Measurements from ENCODE around the gene SFT2D3. TPM values are rescaled to one million over a fixed set of nuclear protein-coding genes. Genes with fewer than 3 reads are reported as not detected.

SFT2D3 gene
- total RNA-seq, 1 donor from 2014 or later = 4.9 TPM

DNA sequence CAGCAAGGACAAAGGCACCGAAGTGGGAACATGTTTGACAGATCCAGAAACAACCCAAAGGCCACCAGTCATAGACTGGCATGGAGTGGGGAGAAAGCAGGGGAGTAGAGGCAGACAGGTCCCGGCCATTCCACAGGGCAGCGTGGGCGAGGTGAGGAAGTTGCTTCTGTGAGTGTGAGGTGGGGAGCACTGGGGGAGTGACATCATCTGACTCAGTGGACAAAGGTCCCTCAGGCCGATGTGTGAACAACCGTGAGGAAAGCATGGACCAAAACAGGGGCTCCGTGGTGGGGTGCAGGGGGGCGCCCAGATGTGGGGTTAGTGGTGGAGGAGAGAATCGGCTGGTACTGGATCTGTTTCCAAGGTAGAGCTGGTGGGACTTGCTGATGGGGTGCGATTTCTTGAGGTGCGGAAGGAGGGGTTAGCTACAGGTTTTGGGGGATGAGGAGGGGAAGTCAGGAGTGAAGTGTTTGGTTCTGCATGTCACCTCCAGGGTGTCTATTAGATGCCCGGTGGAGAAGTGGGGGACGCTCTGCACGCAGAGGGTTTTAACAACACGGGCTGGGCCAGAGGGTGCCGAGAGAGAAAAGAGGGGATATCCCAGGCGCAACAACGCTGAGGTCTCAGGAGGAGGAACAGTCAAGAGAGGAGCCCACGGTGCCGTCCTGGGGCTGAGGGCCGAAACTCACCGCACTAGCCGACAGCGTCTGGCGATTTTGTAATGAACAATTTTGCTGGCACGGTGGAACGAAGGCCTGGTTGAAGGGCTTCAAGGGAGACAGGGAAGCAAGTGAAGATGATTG lies 2.5 kb upstream of the SFT2D3 start:
- Mint-ChIP-seq H3K9me3 (ENCODE audit: unreplicated experiment) (no peaks in the 10 kb centered on the region), H3K4me1 (ENCODE audit: unreplicated experiment) (peaks cover 19% of the 10 kb centered on the region), H3K36me3 (ENCODE audit: low read depth, unreplicated experiment) (peaks cover 13% of the 10 kb centered on the region), H3K27me3 (ENCODE audit: unreplicated experiment) (peaks cover 15% of the 10 kb centered on the region), H3K27ac (ENCODE audit: unreplicated experiment) (peak overlapping the region; percentile 11), H3K4me3 (ENCODE audit: unreplicated experiment) (no peak overlapping the region)
- TF ChIP-seq CTCF (IDR thresholded peaks at IDR 0.05; ENCODE audit: unreplicated experiment) = no peak
- DNase-seq (ENCODE audit: low spot score) = no peak

DNA sequence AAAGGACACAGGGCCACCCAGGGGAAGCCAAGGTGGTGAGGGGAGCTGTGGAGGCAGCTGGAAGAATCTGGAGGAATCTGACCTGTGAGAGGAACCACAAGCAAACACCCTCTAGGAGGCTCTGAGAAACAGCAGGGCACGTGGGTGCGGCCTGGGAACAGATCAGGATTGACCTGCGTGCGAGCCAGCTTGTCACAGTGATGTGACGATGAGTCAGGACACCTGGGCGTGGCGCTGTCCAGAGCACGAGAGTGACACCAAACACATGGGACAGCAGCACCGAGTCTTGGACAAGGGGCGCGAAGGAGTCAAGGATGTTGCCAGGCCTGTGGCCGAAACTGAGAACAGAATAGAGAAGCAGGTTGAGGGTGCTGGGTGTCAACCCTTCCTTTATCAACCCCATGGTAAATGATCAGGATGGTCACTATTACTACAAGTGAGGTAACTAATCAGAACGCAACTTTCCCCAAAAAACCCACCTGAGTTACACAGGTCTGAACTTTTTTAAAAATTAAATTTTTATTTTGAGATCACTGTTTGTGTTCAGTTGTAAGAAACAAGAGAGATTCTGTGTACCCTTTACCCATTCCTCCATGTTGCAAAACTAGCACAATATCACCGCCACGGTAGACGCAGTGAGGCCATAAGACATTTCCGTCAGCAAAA lies 637 bp upstream of the SFT2D3 start:
- Mint-ChIP-seq H3K4me1 (ENCODE audit: unreplicated experiment) (peaks cover 19% of the 10 kb centered on the region), H3K27ac (ENCODE audit: unreplicated experiment) (peak overlapping the region; percentile 94), H3K9me3 (ENCODE audit: unreplicated experiment) (no peaks in the 10 kb centered on the region), H3K4me3 (ENCODE audit: unreplicated experiment) (peak overlapping the region; percentile 91), H3K27me3 (ENCODE audit: unreplicated experiment) (peaks cover 15% of the 10 kb centered on the region), H3K36me3 (ENCODE audit: low read depth, unreplicated experiment) (peaks cover 17% of the 10 kb centered on the region)
- TF ChIP-seq CTCF (IDR thresholded peaks at IDR 0.05; ENCODE audit: unreplicated experiment) = no peak
- DNase-seq (ENCODE audit: low spot score) = peak; percentile 17

- Mint-ChIP-seq H3K4me3 (ENCODE audit: unreplicated experiment) (peak overlapping the region; percentile 89), H3K27ac (ENCODE audit: unreplicated experiment) (peak overlapping the region; percentile 94), H3K9me3 (ENCODE audit: unreplicated experiment) (no peaks in the 10 kb centered on the region), H3K27me3 (ENCODE audit: unreplicated experiment) (peaks cover 16% of the 10 kb centered on the region), H3K36me3 (ENCODE audit: low read depth, unreplicated experiment) (peaks cover 17% of the 10 kb centered on the region), H3K4me1 (ENCODE audit: unreplicated experiment) (peaks cover 19% of the 10 kb centered on the region)
- peak; percentile 82 for DNase-seq (ENCODE audit: low spot score)
- no peak for TF ChIP-seq CTCF (IDR thresholded peaks at IDR 0.05; ENCODE audit: unreplicated experiment)
These were observed 526 bp downstream of the SFT2D3 start for GRCh38 chr2:127701651-127702394.

GRCh38 chr2:127702395-127703009 lies 1.2 kb downstream of the SFT2D3 start:
- Mint-ChIP-seq H3K4me1 (ENCODE audit: unreplicated experiment) (peaks cover 19% of the 10 kb centered on the region), H3K4me3 (ENCODE audit: unreplicated experiment) (peak overlapping the region; percentile 89), H3K27ac (ENCODE audit: unreplicated experiment) (peak overlapping the region; percentile 94), H3K36me3 (ENCODE audit: low read depth, unreplicated experiment) (peaks cover 20% of the 10 kb centered on the region), H3K27me3 (ENCODE audit: unreplicated experiment) (peaks cover 16% of the 10 kb centered on the region), H3K9me3 (ENCODE audit: unreplicated experiment) (no peaks in the 10 kb centered on the region)
- no peak for TF ChIP-seq CTCF (IDR thresholded peaks at IDR 0.05; ENCODE audit: unreplicated experiment)
- DNase-seq (ENCODE audit: low spot score) = no peak

Measured in endothelial cell (in vitro differentiated cells).